Measurements from ENCODE around the gene KANSL1. TPM values are rescaled to one million over a fixed set of nuclear protein-coding genes. Genes with fewer than 3 reads are reported as not detected.

The KANSL1 gene
- total RNA-seq, 2 donors from 2014 or later: 26.6 to 29.2 TPM

GRCh38 chr17:46078675-46079074 lies 114.6 kb downstream of the KANSL1 start:
- Histone ChIP-seq H3K27ac (no peak overlapping the region), H3K9me3 (no peaks in the 10 kb centered on the region), H3K36me3 (no peaks in the 10 kb centered on the region), H3K4me1 (peaks cover 0 to 26% of the 10 kb centered on the region in 2 donors), H3K4me3 (no peak overlapping the region), H3K27me3 (no peaks in the 10 kb centered on the region)
- DNase-seq (ENCODE audit: low spot score): no peak
- TF ChIP-seq CTCF (IDR thresholded peaks at IDR 0.05): no peak

- Histone ChIP-seq H3K36me3 (no peaks in the 10 kb centered on the region), H3K9me3 (no peaks in the 10 kb centered on the region), H3K27me3 (no peaks in the 10 kb centered on the region), H3K4me1 (peaks cover 0 to 23% of the 10 kb centered on the region in 2 donors), H3K4me3 (no peak overlapping the region), H3K27ac (no peak overlapping the region)
- no peak for DNase-seq (ENCODE audit: low spot score)
- TF ChIP-seq CTCF (IDR thresholded peaks at IDR 0.05): no peak
These were observed 118.7 kb downstream of the KANSL1 start for GRCh38 chr17:46074540-46074939.

- TF ChIP-seq CTCF (IDR thresholded peaks at IDR 0.05): no peak
- no peak overlapping the region for H3K27ac ChIP-seq
- H3K4me1 ChIP-seq: peaks cover 0 to 18% of the 10 kb centered on the region in 2 donors
- no peaks in the 10 kb centered on the region for H3K9me3 ChIP-seq
- no peaks in the 10 kb centered on the region for H3K27me3 ChIP-seq
- H3K36me3 ChIP-seq: no peaks in the 10 kb centered on the region
- no peak for DNase-seq (ENCODE audit: low spot score)
- no peak overlapping the region for H3K4me3 ChIP-seq
These were observed 120.2 kb downstream of the KANSL1 start for GRCh38 chr17:46072998-46073397.

- Histone ChIP-seq H3K27me3 (no peaks in the 10 kb centered on the region), H3K4me1 (peaks cover 0 to 18% of the 10 kb centered on the region in 2 donors), H3K27ac (no peak overlapping the region), H3K4me3 (no peak overlapping the region), H3K36me3 (peaks cover 8% of the 10 kb centered on the region), H3K9me3 (no peaks in the 10 kb centered on the region)
- TF ChIP-seq CTCF (IDR thresholded peaks at IDR 0.05): no peak
- no peak for DNase-seq (ENCODE audit: low spot score)
These were observed 121.4 kb downstream of the KANSL1 start for GRCh38 chr17:46071796-46072195.

GRCh38 chr17:46064460-46064859 lies 128.8 kb downstream of the KANSL1 start:
- H3K4me3 ChIP-seq: no peak overlapping the region
- peaks cover 0 to 6% of the 10 kb centered on the region in 2 donors for H3K4me1 ChIP-seq
- no peak overlapping the region for H3K27ac ChIP-seq
- H3K27me3 ChIP-seq: no peaks in the 10 kb centered on the region
- peaks cover 28% of the 10 kb centered on the region for H3K36me3 ChIP-seq
- no peak for DNase-seq (ENCODE audit: low spot score)
- TF ChIP-seq CTCF (IDR thresholded peaks at IDR 0.05): no peak
- H3K9me3 ChIP-seq: no peaks in the 10 kb centered on the region

- Histone ChIP-seq H3K9me3 (no peaks in the 10 kb centered on the region), H3K27me3 (no peaks in the 10 kb centered on the region), H3K4me3 (no peak overlapping the region), H3K4me1 (peaks cover 0 to 12% of the 10 kb centered on the region in 2 donors), H3K36me3 (peaks cover 28% of the 10 kb centered on the region), H3K27ac (no peak overlapping the region)
- no peak for DNase-seq (ENCODE audit: low spot score)
- no peak for TF ChIP-seq CTCF (IDR thresholded peaks at IDR 0.05)
These were observed 130.0 kb downstream of the KANSL1 start for GRCh38 chr17:46063241-46063640.

Measured in right atrium auricular region (tissue), 2 donors.